ENCODE measurements around the gene DYNLT3. TPM values are rescaled to one million over a fixed set of nuclear protein-coding genes. Genes with fewer than 3 reads are reported as not detected.

DYNLT3 gene
- 6.2 TPM for polyA plus RNA-seq (2013, experiment 1 of 2)
- 5.9 TPM for polyA plus RNA-seq (2013, experiment 2 of 2)

GRCh38 chrX:37846934-37847732, at the start of gene DYNLT3:
TSS of gene DYNLT3 (minus strand) at chrX:37847571. CDS start at chrX:37847510, 61 bp downstream.
- H3K4me2 ChIP-seq (ENCODE audit: low read length): peak within 1 kb of the TSS; percentile 42

GRCh38 chrX:37896511-37896890, 49.1 kb upstream of the DYNLT3 start:
- Histone ChIP-seq H3K4me2 (ENCODE audit: low read length) (no peak overlapping the region), H3K36me3 (ENCODE audit: control insufficient read depth, insufficient read depth, low read length) (no peaks in the 10 kb centered on the region), H3K18ac (ENCODE audit: low read length) (no peak overlapping the region), H3K9ac (ENCODE audit: low read length) (no peak overlapping the region), H4K5ac (ENCODE audit: low read length) (no peak overlapping the region), H3K56ac (ENCODE audit: low read length) (no peak overlapping the region), H2AK5ac (ENCODE audit: low read length) (no peak overlapping the region), H3K79me1 (ENCODE audit: low read length) (no peaks in the 10 kb centered on the region), H2BK15ac (replicated peaks; ENCODE audit: low read depth) (no peak overlapping the region), H3K4me1 (ENCODE audit: control insufficient read depth, low read depth, low read length) (no peaks in the 10 kb centered on the region), H4K8ac (ENCODE audit: low read depth, low read length) (no peak overlapping the region), H3K23ac (ENCODE audit: low read length) (no peak overlapping the region), H3K4ac (ENCODE audit: low read depth, low read length) (no peak overlapping the region), H2BK120ac (ENCODE audit: low read depth, low read length) (no peak overlapping the region), H3K27me3 (ENCODE audit: insufficient read depth, low read length, poor library complexity) (no peaks in the 10 kb centered on the region), H3K27ac (ENCODE audit: low read depth, low read length) (no peak overlapping the region), H3K4me3 (ENCODE audit: low read length) (no peak overlapping the region), H3K79me2 (ENCODE audit: control insufficient read depth, insufficient read depth, low read length) (no peaks in the 10 kb centered on the region), H2BK5ac (ENCODE audit: low read length) (no peak overlapping the region)
- DNase-seq: no peak
- WGBS (ENCODE audit: extremely low coverage, insufficient coverage, low lambda C conversion rate): no CpG with 5 or more reads among the region's 1 CpG

More at GRCh38 chrX:37846934-37847732, at the start of gene DYNLT3:
- no peaks in the 10 kb centered on the region for H3K27me3 ChIP-seq (ENCODE audit: insufficient read depth, low read length, poor library complexity)
- no peaks in the 10 kb centered on the region for H3K4me1 ChIP-seq (ENCODE audit: control insufficient read depth, low read depth, low read length)
- H3K27ac ChIP-seq (ENCODE audit: low read depth, low read length): no peak within 1 kb of the TSS
- H4K5ac ChIP-seq (ENCODE audit: low read length): peak within 1 kb of the TSS; percentile 87
- H3K56ac ChIP-seq (ENCODE audit: low read length): peak within 1 kb of the TSS; percentile 88
- H3K9ac ChIP-seq (ENCODE audit: low read length): peak within 1 kb of the TSS; percentile 75
- peak within 1 kb of the TSS; percentile 41 for H3K4me3 ChIP-seq (ENCODE audit: low read length)
- no peak within 1 kb of the TSS for H2BK120ac ChIP-seq (ENCODE audit: low read depth, low read length)
- peak within 1 kb of the TSS; percentile 42 for H3K4ac ChIP-seq (ENCODE audit: low read depth, low read length)
- no peak within 1 kb of the TSS for H2AK5ac ChIP-seq (ENCODE audit: low read length)
- H2BK15ac ChIP-seq (replicated peaks; ENCODE audit: low read depth): no peak within 1 kb of the TSS
- H3K79me2 ChIP-seq (ENCODE audit: control insufficient read depth, insufficient read depth, low read length): no peaks in the 10 kb centered on the region
- H3K18ac ChIP-seq (ENCODE audit: low read length): peak within 1 kb of the TSS; percentile 82
- no peak within 1 kb of the TSS for H4K8ac ChIP-seq (ENCODE audit: low read depth, low read length)
- H3K23ac ChIP-seq (ENCODE audit: low read length): no peak within 1 kb of the TSS
- H3K36me3 ChIP-seq (ENCODE audit: control insufficient read depth, insufficient read depth, low read length): no peaks in the 10 kb centered on the region
- peak; percentile 87 for DNase-seq
- no peaks in the 10 kb centered on the region for H3K79me1 ChIP-seq (ENCODE audit: low read length)
- no CpG with 5 or more reads among the region's 67 CpGs for WGBS (ENCODE audit: extremely low coverage, insufficient coverage, low lambda C conversion rate)
- no peak within 1 kb of the TSS for H2BK5ac ChIP-seq (ENCODE audit: low read length)

- Histone ChIP-seq H3K27ac (ENCODE audit: low read depth, low read length) (no peak overlapping the region), H3K4me3 (ENCODE audit: low read length) (no peak overlapping the region), H3K9ac (ENCODE audit: low read length) (no peak overlapping the region), H3K27me3 (ENCODE audit: insufficient read depth, low read length, poor library complexity) (no peaks in the 10 kb centered on the region), H3K79me2 (ENCODE audit: control insufficient read depth, insufficient read depth, low read length) (no peaks in the 10 kb centered on the region), H2BK120ac (ENCODE audit: low read depth, low read length) (no peak overlapping the region), H3K4me1 (ENCODE audit: control insufficient read depth, low read depth, low read length) (no peaks in the 10 kb centered on the region), H2AK5ac (ENCODE audit: low read length) (no peak overlapping the region), H3K4me2 (ENCODE audit: low read length) (no peak overlapping the region), H3K36me3 (ENCODE audit: control insufficient read depth, insufficient read depth, low read length) (no peaks in the 10 kb centered on the region), H2BK15ac (replicated peaks; ENCODE audit: low read depth) (no peak overlapping the region), H3K23ac (ENCODE audit: low read length) (no peak overlapping the region), H2BK5ac (ENCODE audit: low read length) (no peak overlapping the region), H3K4ac (ENCODE audit: low read depth, low read length) (no peak overlapping the region), H3K18ac (ENCODE audit: low read length) (no peak overlapping the region), H3K56ac (ENCODE audit: low read length) (no peak overlapping the region), H3K79me1 (ENCODE audit: low read length) (no peaks in the 10 kb centered on the region), H4K8ac (ENCODE audit: low read depth, low read length) (no peak overlapping the region), H4K5ac (ENCODE audit: low read length) (no peak overlapping the region)
- DNase-seq: no peak
Observed at GRCh38 chrX:37895795-37896510, 48.6 kb upstream of the DYNLT3 start.

GRCh38 chrX:37894725-37895124, 47.4 kb upstream of the DYNLT3 start:
- no peak for DNase-seq
- no peak overlapping the region for H3K4me3 ChIP-seq (ENCODE audit: low read length)
- no peaks in the 10 kb centered on the region for H3K79me1 ChIP-seq (ENCODE audit: low read length)
- H3K23ac ChIP-seq (ENCODE audit: low read length): no peak overlapping the region
- H2AK5ac ChIP-seq (ENCODE audit: low read length): no peak overlapping the region
- no peaks in the 10 kb centered on the region for H3K27me3 ChIP-seq (ENCODE audit: insufficient read depth, low read length, poor library complexity)
- H3K18ac ChIP-seq (ENCODE audit: low read length): no peak overlapping the region
- H3K79me2 ChIP-seq (ENCODE audit: control insufficient read depth, insufficient read depth, low read length): no peaks in the 10 kb centered on the region
- no peak overlapping the region for H2BK15ac ChIP-seq (replicated peaks; ENCODE audit: low read depth)
- no peaks in the 10 kb centered on the region for H3K36me3 ChIP-seq (ENCODE audit: control insufficient read depth, insufficient read depth, low read length)
- no peak overlapping the region for H3K27ac ChIP-seq (ENCODE audit: low read depth, low read length)
- no peak overlapping the region for H2BK5ac ChIP-seq (ENCODE audit: low read length)
- no peak overlapping the region for H2BK120ac ChIP-seq (ENCODE audit: low read depth, low read length)
- no peak overlapping the region for H4K5ac ChIP-seq (ENCODE audit: low read length)
- H3K56ac ChIP-seq (ENCODE audit: low read length): no peak overlapping the region
- no peak overlapping the region for H3K9ac ChIP-seq (ENCODE audit: low read length)
- no peak overlapping the region for H4K8ac ChIP-seq (ENCODE audit: low read depth, low read length)
- no CpG with 5 or more reads among the region's 3 CpGs for WGBS (ENCODE audit: extremely low coverage, insufficient coverage, low lambda C conversion rate)
- no peaks in the 10 kb centered on the region for H3K4me1 ChIP-seq (ENCODE audit: control insufficient read depth, low read depth, low read length)
- no peak overlapping the region for H3K4ac ChIP-seq (ENCODE audit: low read depth, low read length)
- H3K4me2 ChIP-seq (ENCODE audit: low read length): no peak overlapping the region

GRCh38 chrX:37888010-37888409, 40.6 kb upstream of the DYNLT3 start:
- Histone ChIP-seq H3K9ac (ENCODE audit: low read length) (no peak overlapping the region), H3K36me3 (ENCODE audit: control insufficient read depth, insufficient read depth, low read length) (no peaks in the 10 kb centered on the region), H2BK15ac (replicated peaks; ENCODE audit: low read depth) (no peak overlapping the region), H3K18ac (ENCODE audit: low read length) (no peak overlapping the region), H3K56ac (ENCODE audit: low read length) (no peak overlapping the region), H3K23ac (ENCODE audit: low read length) (no peak overlapping the region), H3K4me2 (ENCODE audit: low read length) (no peak overlapping the region), H2BK120ac (ENCODE audit: low read depth, low read length) (no peak overlapping the region), H3K4ac (ENCODE audit: low read depth, low read length) (no peak overlapping the region), H3K4me1 (ENCODE audit: control insufficient read depth, low read depth, low read length) (no peaks in the 10 kb centered on the region), H2AK5ac (ENCODE audit: low read length) (no peak overlapping the region), H4K5ac (ENCODE audit: low read length) (no peak overlapping the region), H3K27me3 (ENCODE audit: insufficient read depth, low read length, poor library complexity) (no peaks in the 10 kb centered on the region), H2BK5ac (ENCODE audit: low read length) (no peak overlapping the region), H3K79me2 (ENCODE audit: control insufficient read depth, insufficient read depth, low read length) (no peaks in the 10 kb centered on the region), H3K27ac (ENCODE audit: low read depth, low read length) (no peak overlapping the region), H3K79me1 (ENCODE audit: low read length) (no peaks in the 10 kb centered on the region), H3K4me3 (ENCODE audit: low read length) (no peak overlapping the region), H4K8ac (ENCODE audit: low read depth, low read length) (no peak overlapping the region)
- no CpG with 5 or more reads among the region's 5 CpGs for WGBS (ENCODE audit: extremely low coverage, insufficient coverage, low lambda C conversion rate)
- no peak for DNase-seq
